ENCODE measurements around the gene FIGN. TPM values are rescaled to one million over a fixed set of nuclear protein-coding genes. Genes with fewer than 3 reads are reported as not detected.

FIGN gene
- total and polyA plus RNA-seq, 2 of the 4 experiments (the other 2 are of a cell fraction): 0.77 to 0.90 TPM

- H3K56ac ChIP-seq (ENCODE audit: extremely low read depth, insufficient read depth, low read length): no peak overlapping the region
- H3K27me3 ChIP-seq (ENCODE audit: control insufficient read depth, insufficient read depth, low read length): no peaks in the 10 kb centered on the region
- no peak overlapping the region for H3K27ac ChIP-seq (ENCODE audit: insufficient read depth, low read length)
- no peak for DNase-seq
- CTCF ChIA-PET: no interaction called here
- no peak overlapping the region for H3K9ac ChIP-seq (ENCODE audit: low read depth, low read length)
- no TSS peak for BruUV-seq (replicated peaks)
- H3K23ac ChIP-seq (ENCODE audit: low read depth, low read length): no peak overlapping the region
- no peak overlapping the region for H2AFZ ChIP-seq (replicated peaks; ENCODE audit: low read length, poor library complexity)
- no peak overlapping the region for H3K4me3 ChIP-seq (ENCODE audit: insufficient read depth, low read depth, low read length)
- H2BK120ac ChIP-seq (ENCODE audit: low read depth, low read length): no peak overlapping the region
- no peak overlapping the region for H3K18ac ChIP-seq (ENCODE audit: low read depth, low read length)
- H4K8ac ChIP-seq (ENCODE audit: low read depth in 2 of 2, low read length in 2 of 2): no peak overlapping the region
- no peak overlapping the region for H2AK5ac ChIP-seq (ENCODE audit: low read depth, low read length)
- no peaks in the 10 kb centered on the region for H3K36me3 ChIP-seq (ENCODE audit: control insufficient read depth, insufficient read depth, low read length)
- H3K9me1 ChIP-seq (ENCODE audit: insufficient read depth, low read length): peaks cover 2% of the 10 kb centered on the region; the same call in 1 of the 2 replicates
- TF ChIP-seq CTCF (conservative IDR thresholded peaks at IDR 0.05; ENCODE audit: low read depth, low read length) (no peak), MAFK (IDR thresholded peaks at IDR 0.05; ENCODE audit: low read depth, low read length) (no peak), CHD1 (IDR thresholded peaks at IDR 0.05; ENCODE audit: low read depth, low read length) (no peak), RAD21 (IDR thresholded peaks at IDR 0.05; ENCODE audit: low read length) (no peak), NFE2L2 (IDR thresholded peaks at IDR 0.05; ENCODE audit: low read depth, low read length) (no peak), RCOR1 (IDR thresholded peaks at IDR 0.05; ENCODE audit: insufficient replicate concordance, low read length) (no peak), SMC3 (IDR thresholded peaks at IDR 0.05; ENCODE audit: low read depth, low read length) (no peak), USF2 (IDR thresholded peaks at IDR 0.05; ENCODE audit: low read depth, low read length) (no peak), RFX5 (IDR thresholded peaks at IDR 0.05; ENCODE audit: low read depth, low read length) (no peak), CEBPB (IDR thresholded peaks at IDR 0.05; ENCODE audit: low read depth, low read length) (no peak)
- no peak for ATAC-seq (ENCODE audit: low read depth)
- H2BK15ac ChIP-seq (ENCODE audit: low read depth, low read length): no peak overlapping the region
- no peak overlapping the region for H2BK5ac ChIP-seq (ENCODE audit: low read depth, low read length, poor library complexity, severe bottlenecking)
- H3K4me1 ChIP-seq (ENCODE audit: control insufficient read depth, insufficient read depth, low read length): peaks cover 3% of the 10 kb centered on the region
- no peaks in the 10 kb centered on the region for H3K79me1 ChIP-seq (ENCODE audit: low read depth in 1 of 2, low read length in 2 of 2)
- no peak overlapping the region for H3K4ac ChIP-seq (ENCODE audit: low read depth, low read length)
- H3K14ac ChIP-seq (replicated peaks; ENCODE audit: low read depth, low read length): no peak overlapping the region
- no peak overlapping the region for H3K4me2 ChIP-seq (ENCODE audit: low read depth, low read length)
- H2AK9ac ChIP-seq (replicated peaks; ENCODE audit: low read depth, low read length, poor library complexity): no peak overlapping the region
- dilution Hi-C loops (cut with HindIII; ENCODE audit: low sequenced_read_pairs, unreplicated experiment) (no loop called here), in situ Hi-C loops (cut with MboI; ENCODE audit: low sequenced_read_pairs) (no loop called here), intact Hi-C loops (cut with micrococcal nuclease) (loop anchor here (5.0 kb wide), 1 partner anchor 254 kb away; no protein-coding TSS in a partner anchor)
- POLR2A ChIA-PET (ENCODE audit: unreplicated experiment): no interaction called here
- no peaks in the 10 kb centered on the region for H3K9me3 ChIP-seq (ENCODE audit: control insufficient read depth, insufficient read depth, low read length)
- no CpG with 5 or more reads among the region's 3 CpGs for WGBS, 2 experiments (ENCODE audit: extremely low coverage in 2 of 2, insufficient read length in 1 of 2)
- H4K20me1 ChIP-seq (ENCODE audit: insufficient read depth, low read length): no peaks in the 10 kb centered on the region; the same call in 1 of the 2 replicates
- H2BK20ac ChIP-seq (ENCODE audit: low read depth, low read length): no peak overlapping the region
- H4K91ac ChIP-seq (ENCODE audit: insufficient read depth, low read depth, low read length): no peak overlapping the region
- no peak overlapping the region for H4K5ac ChIP-seq (ENCODE audit: low read depth, low read length)
Observed at GRCh38 chr2:163600801-163601200, 135.0 kb downstream of the FIGN start.

Measured in IMR-90 (cell line).